IMR-90 (cell line): ENCODE results near the gene NNMT. TPM values are rescaled to one million over a fixed set of nuclear protein-coding genes. Genes with fewer than 3 reads are reported as not detected.
A peak's percentile ranks its signal among the peaks of the same experiment; 100 is the strongest.

ENCODE experiments used
- ATAC-seq: fragments of 200-7000 bp; cut with Tn5 transposase; 2 replicates; pipeline ENCODE4 v1.9.1; 2020; ENCODE audit warnings: low read depth, mild to moderate bottlenecking, moderate library complexity
- BruUV-seq: library from RNA; stranded (reverse); fragments of 400-500 nt; replicated peaks from 2 replicates; lab custom pipeline; 2021; lab: Mats Ljungman, UMichigan
- CTCF ChIA-PET: fragments of 300-600 bp; formaldehyde crosslinking; extraction: SDS; loops from one replicate; lab custom pipeline; 2021; ENCODE audit warnings: antibody characterized with exemption; lab: Yijun Ruan, JAX
- POLR2A ChIA-PET: fragments of 300-600 bp; sonication (Branson Sonifier 250); formaldehyde crosslinking; loops from one replicate; lab custom pipeline; 2022; ENCODE audit warnings: antibody characterized with exemption; ENCODE audit not compliant: unreplicated experiment; lab: Charles Lee
- DNase-seq: peaks from one replicate; pipeline ENCODE4 v3.0.0; 2013
- H2AFZ ChIP-seq: replicated peaks from 2 replicates; pipeline ENCODE3; 2013; ENCODE audit warnings: low read length, mild to moderate bottlenecking; ENCODE audit not compliant: poor library complexity
- H2AK5ac ChIP-seq: 2 replicates; pipeline ENCODE4 v1.6.1; 2013; ENCODE audit warnings: low read depth, low read length, inconsistent platforms
- H2AK9ac ChIP-seq: replicated peaks from 2 replicates; pipeline ENCODE3; 2013; ENCODE audit warnings: mild to moderate bottlenecking, low read depth, low read length, moderate library complexity; ENCODE audit not compliant: poor library complexity
- H2BK120ac ChIP-seq: 2 replicates; pipeline ENCODE4 v1.6.1; 2013; ENCODE audit warnings: low read depth, low read length, inconsistent platforms
- H2BK15ac ChIP-seq: 3 replicates; pipeline ENCODE4 v1.6.1; 2013; ENCODE audit warnings: low read depth, low read length, inconsistent platforms
- H2BK20ac ChIP-seq: 2 replicates; pipeline ENCODE4 v1.6.1; 2013; ENCODE audit warnings: low read depth, mild to moderate bottlenecking, inconsistent platforms, low read length, moderate library complexity
- H2BK5ac ChIP-seq: 2 replicates; pipeline ENCODE4 v1.6.1; 2013; ENCODE audit warnings: mild to moderate bottlenecking, low read depth, low read length, inconsistent platforms; ENCODE audit not compliant: poor library complexity, severe bottlenecking
- H3K14ac ChIP-seq: replicated peaks from 2 replicates; pipeline ENCODE4 v1.6.1; 2013; ENCODE audit warnings: low read depth, low read length, inconsistent platforms
- H3K18ac ChIP-seq: 2 replicates; pipeline ENCODE4 v1.6.1; 2013; ENCODE audit warnings: low read depth, low read length, control low read depth
- H3K23ac ChIP-seq: 2 replicates; pipeline ENCODE4 v1.6.1; 2013; ENCODE audit warnings: low read depth, low read length, inconsistent platforms
- H3K27ac ChIP-seq: 2 replicates; pipeline ENCODE4 v1.5.1; 2013; ENCODE audit warnings: mild to moderate bottlenecking, control low read depth, low read length; ENCODE audit not compliant: insufficient read depth
- H3K27me3 ChIP-seq: 2 replicates; pipeline ENCODE4 v1.6.1; 2013; ENCODE audit warnings: low read length; ENCODE audit not compliant: control insufficient read depth, insufficient read depth
- H3K36me3 ChIP-seq: 2 replicates; pipeline ENCODE4 v1.6.1; 2013; ENCODE audit warnings: low read length, mixed read lengths; ENCODE audit not compliant: control insufficient read depth, insufficient read depth
- H3K4ac ChIP-seq: 2 replicates; pipeline ENCODE4 v1.6.1; 2013; ENCODE audit warnings: low read depth, low read length, inconsistent platforms
- H3K4me1 ChIP-seq: 2 replicates; pipeline ENCODE4 v1.6.1; 2013; ENCODE audit warnings: low read length, mixed read lengths; ENCODE audit not compliant: control insufficient read depth, insufficient read depth
- H3K4me2 ChIP-seq: 2 replicates; pipeline ENCODE4 v1.6.1; 2013; ENCODE audit warnings: low read depth, mild to moderate bottlenecking, control low read depth, low read length, moderate library complexity
- H3K4me3 ChIP-seq: 2 replicates; pipeline ENCODE4 v1.5.1; 2013; ENCODE audit warnings: low read depth, mild to moderate bottlenecking, control low read depth, low read length, moderate library complexity; ENCODE audit not compliant: insufficient read depth
- H3K56ac ChIP-seq: 2 replicates; pipeline ENCODE4 v1.6.1; 2013; ENCODE audit warnings: low read length, inconsistent platforms; ENCODE audit not compliant: insufficient read depth; ENCODE audit errors: extremely low read depth
- H3K79me1 ChIP-seq, 2 experiments: 2 replicates each; pipeline ENCODE4 v1.6.1; 2013; ENCODE audit warnings: low read length in 2 of 2, inconsistent platforms in 1 of 2, low read depth in 1 of 2
- H3K9ac ChIP-seq: 2 replicates; pipeline ENCODE4 v1.6.1; 2013; ENCODE audit warnings: low read depth, low read length, control low read depth
- H3K9me1 ChIP-seq: 2 replicates; pipeline ENCODE4 v1.6.1; 2013; ENCODE audit warnings: low read length, inconsistent platforms; ENCODE audit not compliant: insufficient read depth
- H3K9me3 ChIP-seq: 2 replicates; pipeline ENCODE4 v1.6.1; 2013; ENCODE audit warnings: low read length; ENCODE audit not compliant: control insufficient read depth, insufficient read depth
- H4K20me1 ChIP-seq: 2 replicates; pipeline ENCODE4 v1.6.1; 2013; ENCODE audit warnings: low read length, inconsistent platforms; ENCODE audit not compliant: insufficient read depth
- H4K5ac ChIP-seq: 2 replicates; pipeline ENCODE4 v1.6.1; 2013; ENCODE audit warnings: mild to moderate bottlenecking, low read depth, low read length, control low read depth
- H4K8ac ChIP-seq, 2 experiments: 2 replicates each; pipeline ENCODE4 v1.6.1; 2013; ENCODE audit warnings: low read depth in 2 of 2, low read length in 2 of 2, control low read depth in 1 of 2, inconsistent platforms in 1 of 2
- H4K91ac ChIP-seq: 2 replicates; pipeline ENCODE4 v1.6.1; 2013; ENCODE audit warnings: low read depth, low read length, inconsistent platforms; ENCODE audit not compliant: insufficient read depth
- BHLHE40 ChIP-seq: fragments of 150-350 bp; IDR thresholded peaks from 2 replicates; pipeline ENCODE4 v1.6.1; 2016; ENCODE audit warnings: mild to moderate bottlenecking, low read depth, low read length
- FOS ChIP-seq: fragments of 150-350 bp; IDR thresholded peaks from 2 replicates; pipeline ENCODE4 v1.6.1; 2016; ENCODE audit warnings: low read depth, low read length
- MAZ ChIP-seq: IDR thresholded peaks from 2 replicates; pipeline ENCODE4 v1.6.1; 2012; ENCODE audit warnings: low read depth, mild to moderate bottlenecking, low read length, improper control_type of control experiment, moderate library complexity, borderline replicate concordance
- WGBS, 2 experiments: methylation state at CpG; one replicate each; pipeline versions ENCODE4 v1.1.5 to v1.1.7; 2013; ENCODE audit warnings: missing lambda C conversion rate in 2 of 2; ENCODE audit not compliant: insufficient read length in 1 of 2; ENCODE audit errors: extremely low coverage in 2 of 2; 5-methylcytosine and 5-hydroxymethylcytosine counted together
- dilution Hi-C: fragments of 300-500 bp; cut with HindIII; formaldehyde crosslinking; loops from one replicate; pipeline ENCODE4 v1.14.3; 2018; ENCODE audit warnings: low sequenced_read_pairs; ENCODE audit not compliant: unreplicated experiment
- in situ Hi-C: fragments of 300-500 bp; cut with MboI; formaldehyde crosslinking; loops from 3 replicates; pipeline ENCODE4 v1.14.3; 2019; ENCODE audit warnings: low sequenced_read_pairs, inconsistent platforms, mixed read lengths
- intact Hi-C: fragments of 100-400 bp; cut with micrococcal nuclease; formaldehyde crosslinking; loops from 2 replicates; pipeline ENCODE4 v1.10.0; 2022
- polyA plus RNA-seq, 3 experiments: library from polyadenylated mRNA; depleted of rRNA; stranded (reverse); fragments of >200 nt; gene quantifications; 2 replicates each; pipeline ENCODE4 v1.2.3, GENCODE V29; 2012; ENCODE audit warnings: low replicate concordance in 1 of 3
- total RNA-seq: library from RNA; depleted of rRNA; stranded (reverse); fragments of >200 nt; gene quantifications from 2 replicates; pipeline ENCODE4 v1.2.3, GENCODE V29; 2012
- TF ChIP-seq, protein P1 (sequence below): fragments of 150-350 bp; IDR thresholded peaks from 2 replicates; pipeline ENCODE4 v1.6.1; 2017; ENCODE audit warnings: mild to moderate bottlenecking, antibody characterized with exemption, low read length, low read depth

The NNMT gene
- total and polyA plus RNA-seq, 2 of the 4 experiments (the other 2 are of a cell fraction): 79.7 to 108 TPM

DNA sequence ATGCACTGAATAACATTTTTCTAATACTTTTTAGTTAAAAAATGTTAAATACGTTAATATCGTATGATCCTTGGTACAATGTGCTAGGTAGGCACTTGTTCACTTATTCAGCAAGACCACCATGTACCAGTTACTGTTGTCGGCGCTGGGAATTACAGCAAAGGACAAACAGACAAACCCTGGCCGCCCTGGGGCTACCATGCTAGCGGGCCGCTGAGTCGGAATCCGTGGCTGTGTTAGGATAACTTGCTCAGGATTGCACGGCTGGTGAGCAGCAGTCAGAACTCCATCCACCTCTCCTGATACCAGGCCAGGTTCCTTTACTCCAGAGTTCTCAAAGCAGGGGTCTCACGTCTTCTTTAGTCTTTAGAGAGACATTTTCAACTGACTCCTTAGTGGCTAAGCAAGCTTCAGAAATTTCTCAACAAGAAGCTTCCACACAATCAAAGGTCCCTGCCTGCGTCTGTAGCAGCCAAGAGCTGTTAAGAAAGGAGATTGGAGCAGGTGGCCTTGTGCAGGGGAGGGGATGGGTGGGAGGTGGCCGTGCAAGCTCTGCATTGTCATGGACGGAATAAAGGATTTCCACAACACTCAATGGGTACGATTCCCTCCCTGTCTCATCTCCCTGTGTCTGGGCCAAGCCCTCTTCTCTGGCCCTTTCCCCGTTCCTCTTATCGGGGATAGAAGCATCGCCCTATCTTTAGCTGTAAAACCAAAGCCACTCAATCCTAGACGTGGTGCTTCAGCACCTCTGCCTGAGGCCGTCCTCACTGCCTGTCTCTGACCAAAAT, 39.8 kb upstream of the NNMT start:
- H2BK5ac ChIP-seq: no peak overlapping the region
- peaks cover 34% of the 10 kb centered on the region; the same call in 1 of the 2 replicates for H3K27me3 ChIP-seq
- TF ChIP-seq, protein P1, sequence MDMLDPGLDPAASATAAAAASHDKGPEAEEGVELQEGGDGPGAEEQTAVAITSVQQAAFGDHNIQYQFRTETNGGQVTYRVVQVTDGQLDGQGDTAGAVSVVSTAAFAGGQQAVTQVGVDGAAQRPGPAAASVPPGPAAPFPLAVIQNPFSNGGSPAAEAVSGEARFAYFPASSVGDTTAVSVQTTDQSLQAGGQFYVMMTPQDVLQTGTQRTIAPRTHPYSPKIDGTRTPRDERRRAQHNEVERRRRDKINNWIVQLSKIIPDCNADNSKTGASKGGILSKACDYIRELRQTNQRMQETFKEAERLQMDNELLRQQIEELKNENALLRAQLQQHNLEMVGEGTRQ: no peak
- no peak for TF ChIP-seq FOS
- no peak for TF ChIP-seq MAZ
- no peak for TF ChIP-seq BHLHE40
- H3K79me1 ChIP-seq: no peaks in the 10 kb centered on the region
- H2AK5ac ChIP-seq: no peak overlapping the region
- no peak overlapping the region for H3K14ac ChIP-seq
- H3K23ac ChIP-seq: no peak overlapping the region
- no peak overlapping the region for H2BK15ac ChIP-seq
- H2BK20ac ChIP-seq: no peak overlapping the region
- no peak overlapping the region for H3K18ac ChIP-seq
- no peak overlapping the region for H4K5ac ChIP-seq
- no peak overlapping the region for H2AK9ac ChIP-seq
- ChIA-PET POLR2A (no interaction called here), CTCF (interaction anchor here (1.0 kb wide), 1 partner anchor 360 kb away, joined by 3 read pairs; no protein-coding TSS in a partner anchor)
- no peaks in the 10 kb centered on the region for H3K4me1 ChIP-seq
- H3K4me2 ChIP-seq: no peak overlapping the region
- no peak for ATAC-seq
- no peak overlapping the region for H3K4me3 ChIP-seq
- no peak overlapping the region for H3K4ac ChIP-seq
- peak overlapping the region; percentile 32 for H2AFZ ChIP-seq
- 69% methylated on average over 6 of the region's 20 CpGs; no CpG with 5 or more reads in 1 of the 2 experiments for WGBS, 2 experiments
- no peak overlapping the region for H3K9ac ChIP-seq
- BruUV-seq: no TSS peak
- no peak overlapping the region for H3K56ac ChIP-seq
- no peak overlapping the region for H2BK120ac ChIP-seq
- no peaks in the 10 kb centered on the region for H3K36me3 ChIP-seq
- in situ Hi-C loops (no loop called here), dilution Hi-C loops (no loop called here), intact Hi-C loops (no loop called here)
- H4K20me1 ChIP-seq: no peaks in the 10 kb centered on the region
- H3K9me1 ChIP-seq: no peaks in the 10 kb centered on the region
- H4K8ac ChIP-seq: no peak overlapping the region
- H3K27ac ChIP-seq: no peak overlapping the region
- no peak for DNase-seq
- H3K9me3 ChIP-seq: no peaks in the 10 kb centered on the region
- no peak overlapping the region for H4K91ac ChIP-seq
